GM23338 (cell line): Measurements from ENCODE around the gene MTERF4. TPM values are rescaled to one million over a fixed set of nuclear protein-coding genes. Genes with fewer than 3 reads are reported as not detected.

Experiments
- ATAC-seq: fragments of 200-7000 bp; cut with Tn5 transposase; 3 replicates; pipeline ENCODE4 v1.9.1; 2020
- DNase-seq: peaks from one replicate; pipeline ENCODE4 v3.0.0-alpha.2; 2015; ENCODE audit warnings: low spot score
- H2AFZ ChIP-seq: fragments of 200-600 bp; sonication (generic); 2 replicates; pipeline ENCODE4 v1.8.0; 2016; ENCODE audit warnings: antibody characterized with exemption, mild to moderate bottlenecking, moderate library complexity
- H3F3A ChIP-seq: fragments of 200-600 bp; sonication (generic); replicated peaks from 2 replicates; pipeline ENCODE4 v1.8.0; 2017; ENCODE audit warnings: antibody characterized with exemption, mixed run types, low read depth
- H3K27ac ChIP-seq: fragments of 200-600 bp; sonication (generic); 2 replicates; pipeline ENCODE4 v1.6.1; 2016; ENCODE audit warnings: low read depth
- H3K27me3 ChIP-seq: fragments of 200-600 bp; sonication (generic); 2 replicates; pipeline ENCODE4 v1.8.0; 2016; ENCODE audit warnings: mild to moderate bottlenecking, mixed run types, moderate library complexity; ENCODE audit not compliant: insufficient read depth
- H3K36me3 ChIP-seq: fragments of 200-600 bp; sonication (generic); 2 replicates; pipeline ENCODE4 v1.8.0; 2016; ENCODE audit warnings: mild to moderate bottlenecking; ENCODE audit not compliant: insufficient read depth
- H3K4me1 ChIP-seq: fragments of 200-600 bp; sonication (generic); 2 replicates; pipeline ENCODE4 v1.8.0; 2016; ENCODE audit warnings: mild to moderate bottlenecking, moderate library complexity; ENCODE audit not compliant: insufficient read depth
- H3K4me2 ChIP-seq: fragments of 200-600 bp; sonication (generic); 2 replicates; pipeline ENCODE4 v1.7.1; 2017; ENCODE audit warnings: mixed run types
- H3K4me3 ChIP-seq: fragments of 200-600 bp; sonication (generic); 2 replicates; pipeline ENCODE4 v1.6.1; 2016; ENCODE audit warnings: mixed run types
- H3K79me2 ChIP-seq: fragments of 200-600 bp; sonication (generic); replicated peaks from 2 replicates; pipeline ENCODE4 v1.8.0; 2017; ENCODE audit warnings: mild to moderate bottlenecking; ENCODE audit not compliant: insufficient read depth
- H3K9me2 ChIP-seq: fragments of 200-600 bp; sonication (generic); 2 replicates; pipeline ENCODE4 v1.8.0; 2017; ENCODE audit not compliant: insufficient read depth
- H4K20me1 ChIP-seq: fragments of 200-600 bp; sonication (generic); replicated peaks from 2 replicates; pipeline ENCODE4 v1.8.0; 2017; ENCODE audit warnings: mild to moderate bottlenecking; ENCODE audit not compliant: insufficient read depth
- H3K27ac Mint-ChIP-seq: 2 replicates; pipeline ENCODE4 v1.8.0; 2020; ENCODE audit warnings: inconsistent platforms, mild to moderate bottlenecking, moderate library complexity, mixed read lengths
- H3K27me3 Mint-ChIP-seq: 3 replicates; pipeline ENCODE4 v1.8.0; 2022; ENCODE audit warnings: low read depth, mild to moderate bottlenecking, moderate library complexity, mixed read lengths, inconsistent platforms; ENCODE audit not compliant: insufficient read depth, poor library complexity
- H3K36me3 Mint-ChIP-seq: 3 replicates; pipeline ENCODE4 v1.8.0; 2021; ENCODE audit warnings: low read depth, mild to moderate bottlenecking, inconsistent platforms, moderate library complexity, mixed read lengths
- H3K4me1 Mint-ChIP-seq: 3 replicates; pipeline ENCODE4 v1.8.0; 2020; ENCODE audit warnings: mild to moderate bottlenecking, inconsistent platforms, mixed read lengths
- H3K4me3 Mint-ChIP-seq: 3 replicates; pipeline ENCODE4 v1.8.0; 2021; ENCODE audit warnings: moderate library complexity, mild to moderate bottlenecking, inconsistent platforms, mixed read lengths
- H3K9me3 Mint-ChIP-seq: 3 replicates; pipeline ENCODE4 v1.8.0; 2020; ENCODE audit warnings: moderate library complexity, mild to moderate bottlenecking, inconsistent platforms, mixed read lengths
- CREB1 ChIP-seq: fragments of 250-450 bp; sonication (Bioruptor Pico); IDR thresholded peaks from 2 replicates; pipeline ENCODE4 v1.5.0; 2020; ENCODE audit warnings: low read depth, mild to moderate bottlenecking, moderate library complexity
- EZH2 ChIP-seq: fragments of 200-600 bp; sonication (generic); IDR thresholded peaks from one replicate; pipeline ENCODE4 v1.8.0; 2017; ENCODE audit warnings: antibody characterized with exemption, mild to moderate bottlenecking, low read depth; ENCODE audit not compliant: unreplicated experiment
- EZH2phosphoT487 ChIP-seq: fragments of 200-600 bp; sonication (generic); IDR thresholded peaks from one replicate; pipeline ENCODE4 v1.8.1; 2018; ENCODE audit warnings: antibody characterized with exemption; ENCODE audit not compliant: unreplicated experiment
- JUNB ChIP-seq: IDR thresholded peaks from one replicate; pipeline ENCODE4 v1.6.1; 2016; ENCODE audit warnings: antibody characterized with exemption; ENCODE audit not compliant: unreplicated experiment
- NANOG ChIP-seq: IDR thresholded peaks from 2 replicates; pipeline ENCODE4 v1.6.1; 2016; ENCODE audit warnings: antibody characterized with exemption, borderline replicate concordance
- POLR2AphosphoS5 ChIP-seq: IDR thresholded peaks from 2 replicates; pipeline ENCODE4 v1.6.1; 2016; ENCODE audit warnings: antibody characterized with exemption, low read depth
- STAT1 ChIP-seq: IDR thresholded peaks from one replicate; pipeline ENCODE4 v1.6.1; 2016; ENCODE audit warnings: antibody characterized with exemption; ENCODE audit not compliant: unreplicated experiment
- ZNF114 ChIP-seq: fragments of 250-450 bp; sonication (Bioruptor Pico); IDR thresholded peaks from 2 replicates; pipeline ENCODE4 v1.5.0; 2020; ENCODE audit warnings: mild to moderate bottlenecking, moderate library complexity
- ZNF331 ChIP-seq: fragments of 250-450 bp; sonication (Bioruptor Pico); IDR thresholded peaks from 2 replicates; pipeline ENCODE4 v1.5.0; 2020; ENCODE audit warnings: low read depth, mild to moderate bottlenecking, moderate library complexity
- polyA plus RNA-seq: library from polyadenylated mRNA; unstranded; fragments of >200 nt; fragmentation: Nextera tagmentation; extraction: Ambion mirVana; gene quantifications from 2 replicates; pipeline ENCODE4 v1.2.1, GENCODE V29; 2016
- total RNA-seq: library from RNA; depleted of rRNA; stranded (reverse); fragments of >200 nt; shearing (Covaris generic); gene quantifications from 2 replicates; pipeline ENCODE4 v1.2.3, GENCODE V29; 2014
- TF ChIP-seq, protein P1 (sequence below): IDR thresholded peaks from one replicate; pipeline ENCODE4 v1.6.1; 2018; ENCODE audit warnings: antibody characterized with exemption; ENCODE audit not compliant: unreplicated experiment
- TF ChIP-seq, protein P2 (sequence below): fragments of 250-450 bp; sonication (Bioruptor Pico); IDR thresholded peaks from 2 replicates; pipeline ENCODE4 v1.5.0; 2020; ENCODE audit warnings: mild to moderate bottlenecking, moderate library complexity
- TF ChIP-seq, protein P3 (sequence below): IDR thresholded peaks from 2 replicates; pipeline ENCODE4 v1.6.1; 2016; ENCODE audit warnings: antibody characterized with exemption
- TF ChIP-seq, protein P4 (sequence below), 2 experiments: fragments of 200-600 bp in 1 of 2; sonication (generic) in 1 of 2; conservative IDR thresholded peaks; 2 replicates each; pipeline versions ENCODE4 v1.5.1 to v1.6.1; 2016 to 2017; ENCODE audit warnings: antibody characterized with exemption in 2 of 2, low read depth in 2 of 2, mild to moderate bottlenecking in 2 of 2, moderate library complexity in 1 of 2

The MTERF4 gene
- total and polyA plus RNA-seq, 2 experiments from 2014 or later, result 15.3 to 63.6 TPM

DNA sequence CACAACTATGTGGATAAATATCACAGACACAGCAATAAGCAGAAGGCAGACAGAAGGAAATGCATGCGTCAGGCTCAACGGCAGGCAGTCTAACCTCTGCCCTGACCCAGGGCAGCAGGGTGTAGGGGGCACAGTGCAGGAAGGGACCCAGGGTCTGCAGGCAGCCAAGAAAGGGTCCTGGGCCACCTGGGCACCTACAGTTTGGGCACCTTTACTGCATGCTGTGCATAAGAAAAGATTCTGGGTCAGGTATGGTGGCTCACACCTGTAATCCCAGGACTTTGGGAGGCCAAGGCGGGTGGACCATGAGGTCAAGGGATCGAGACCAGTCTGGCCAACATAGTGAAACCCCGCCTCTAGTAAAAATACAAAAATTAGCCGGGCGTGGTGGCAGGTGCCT is 29.4 kb upstream of the MTERF4 start:
- Histone ChIP-seq H3F3A (no peaks in the 10 kb centered on the region), H2AFZ (no peak overlapping the region), H3K4me2 (no peak overlapping the region), H3K27ac (no peak overlapping the region), H3K4me3 (no peak overlapping the region), H3K36me3 (peaks cover 4% of the 10 kb centered on the region), H3K9me2 (no peaks in the 10 kb centered on the region), H3K4me1 (no peaks in the 10 kb centered on the region), H3K27me3 (no peaks in the 10 kb centered on the region), H3K79me2 (no peaks in the 10 kb centered on the region), H4K20me1 (no peaks in the 10 kb centered on the region)
- H3K27me3 Mint-ChIP-seq, result no peaks in the 10 kb centered on the region
- TF ChIP-seq EZH2phosphoT487, result no peak
- no peak for TF ChIP-seq JUNB
- TF ChIP-seq CREB1 (CRISPR knock-in tag), result no peak
- TF ChIP-seq, protein P1, sequence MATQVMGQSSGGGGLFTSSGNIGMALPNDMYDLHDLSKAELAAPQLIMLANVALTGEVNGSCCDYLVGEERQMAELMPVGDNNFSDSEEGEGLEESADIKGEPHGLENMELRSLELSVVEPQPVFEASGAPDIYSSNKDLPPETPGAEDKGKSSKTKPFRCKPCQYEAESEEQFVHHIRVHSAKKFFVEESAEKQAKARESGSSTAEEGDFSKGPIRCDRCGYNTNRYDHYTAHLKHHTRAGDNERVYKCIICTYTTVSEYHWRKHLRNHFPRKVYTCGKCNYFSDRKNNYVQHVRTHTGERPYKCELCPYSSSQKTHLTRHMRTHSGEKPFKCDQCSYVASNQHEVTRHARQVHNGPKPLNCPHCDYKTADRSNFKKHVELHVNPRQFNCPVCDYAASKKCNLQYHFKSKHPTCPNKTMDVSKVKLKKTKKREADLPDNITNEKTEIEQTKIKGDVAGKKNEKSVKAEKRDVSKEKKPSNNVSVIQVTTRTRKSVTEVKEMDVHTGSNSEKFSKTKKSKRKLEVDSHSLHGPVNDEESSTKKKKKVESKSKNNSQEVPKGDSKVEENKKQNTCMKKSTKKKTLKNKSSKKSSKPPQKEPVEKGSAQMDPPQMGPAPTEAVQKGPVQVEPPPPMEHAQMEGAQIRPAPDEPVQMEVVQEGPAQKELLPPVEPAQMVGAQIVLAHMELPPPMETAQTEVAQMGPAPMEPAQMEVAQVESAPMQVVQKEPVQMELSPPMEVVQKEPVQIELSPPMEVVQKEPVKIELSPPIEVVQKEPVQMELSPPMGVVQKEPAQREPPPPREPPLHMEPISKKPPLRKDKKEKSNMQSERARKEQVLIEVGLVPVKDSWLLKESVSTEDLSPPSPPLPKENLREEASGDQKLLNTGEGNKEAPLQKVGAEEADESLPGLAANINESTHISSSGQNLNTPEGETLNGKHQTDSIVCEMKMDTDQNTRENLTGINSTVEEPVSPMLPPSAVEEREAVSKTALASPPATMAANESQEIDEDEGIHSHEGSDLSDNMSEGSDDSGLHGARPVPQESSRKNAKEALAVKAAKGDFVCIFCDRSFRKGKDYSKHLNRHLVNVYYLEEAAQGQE, result no peak
- TF ChIP-seq NANOG, result no peak
- TF ChIP-seq, protein P2, sequence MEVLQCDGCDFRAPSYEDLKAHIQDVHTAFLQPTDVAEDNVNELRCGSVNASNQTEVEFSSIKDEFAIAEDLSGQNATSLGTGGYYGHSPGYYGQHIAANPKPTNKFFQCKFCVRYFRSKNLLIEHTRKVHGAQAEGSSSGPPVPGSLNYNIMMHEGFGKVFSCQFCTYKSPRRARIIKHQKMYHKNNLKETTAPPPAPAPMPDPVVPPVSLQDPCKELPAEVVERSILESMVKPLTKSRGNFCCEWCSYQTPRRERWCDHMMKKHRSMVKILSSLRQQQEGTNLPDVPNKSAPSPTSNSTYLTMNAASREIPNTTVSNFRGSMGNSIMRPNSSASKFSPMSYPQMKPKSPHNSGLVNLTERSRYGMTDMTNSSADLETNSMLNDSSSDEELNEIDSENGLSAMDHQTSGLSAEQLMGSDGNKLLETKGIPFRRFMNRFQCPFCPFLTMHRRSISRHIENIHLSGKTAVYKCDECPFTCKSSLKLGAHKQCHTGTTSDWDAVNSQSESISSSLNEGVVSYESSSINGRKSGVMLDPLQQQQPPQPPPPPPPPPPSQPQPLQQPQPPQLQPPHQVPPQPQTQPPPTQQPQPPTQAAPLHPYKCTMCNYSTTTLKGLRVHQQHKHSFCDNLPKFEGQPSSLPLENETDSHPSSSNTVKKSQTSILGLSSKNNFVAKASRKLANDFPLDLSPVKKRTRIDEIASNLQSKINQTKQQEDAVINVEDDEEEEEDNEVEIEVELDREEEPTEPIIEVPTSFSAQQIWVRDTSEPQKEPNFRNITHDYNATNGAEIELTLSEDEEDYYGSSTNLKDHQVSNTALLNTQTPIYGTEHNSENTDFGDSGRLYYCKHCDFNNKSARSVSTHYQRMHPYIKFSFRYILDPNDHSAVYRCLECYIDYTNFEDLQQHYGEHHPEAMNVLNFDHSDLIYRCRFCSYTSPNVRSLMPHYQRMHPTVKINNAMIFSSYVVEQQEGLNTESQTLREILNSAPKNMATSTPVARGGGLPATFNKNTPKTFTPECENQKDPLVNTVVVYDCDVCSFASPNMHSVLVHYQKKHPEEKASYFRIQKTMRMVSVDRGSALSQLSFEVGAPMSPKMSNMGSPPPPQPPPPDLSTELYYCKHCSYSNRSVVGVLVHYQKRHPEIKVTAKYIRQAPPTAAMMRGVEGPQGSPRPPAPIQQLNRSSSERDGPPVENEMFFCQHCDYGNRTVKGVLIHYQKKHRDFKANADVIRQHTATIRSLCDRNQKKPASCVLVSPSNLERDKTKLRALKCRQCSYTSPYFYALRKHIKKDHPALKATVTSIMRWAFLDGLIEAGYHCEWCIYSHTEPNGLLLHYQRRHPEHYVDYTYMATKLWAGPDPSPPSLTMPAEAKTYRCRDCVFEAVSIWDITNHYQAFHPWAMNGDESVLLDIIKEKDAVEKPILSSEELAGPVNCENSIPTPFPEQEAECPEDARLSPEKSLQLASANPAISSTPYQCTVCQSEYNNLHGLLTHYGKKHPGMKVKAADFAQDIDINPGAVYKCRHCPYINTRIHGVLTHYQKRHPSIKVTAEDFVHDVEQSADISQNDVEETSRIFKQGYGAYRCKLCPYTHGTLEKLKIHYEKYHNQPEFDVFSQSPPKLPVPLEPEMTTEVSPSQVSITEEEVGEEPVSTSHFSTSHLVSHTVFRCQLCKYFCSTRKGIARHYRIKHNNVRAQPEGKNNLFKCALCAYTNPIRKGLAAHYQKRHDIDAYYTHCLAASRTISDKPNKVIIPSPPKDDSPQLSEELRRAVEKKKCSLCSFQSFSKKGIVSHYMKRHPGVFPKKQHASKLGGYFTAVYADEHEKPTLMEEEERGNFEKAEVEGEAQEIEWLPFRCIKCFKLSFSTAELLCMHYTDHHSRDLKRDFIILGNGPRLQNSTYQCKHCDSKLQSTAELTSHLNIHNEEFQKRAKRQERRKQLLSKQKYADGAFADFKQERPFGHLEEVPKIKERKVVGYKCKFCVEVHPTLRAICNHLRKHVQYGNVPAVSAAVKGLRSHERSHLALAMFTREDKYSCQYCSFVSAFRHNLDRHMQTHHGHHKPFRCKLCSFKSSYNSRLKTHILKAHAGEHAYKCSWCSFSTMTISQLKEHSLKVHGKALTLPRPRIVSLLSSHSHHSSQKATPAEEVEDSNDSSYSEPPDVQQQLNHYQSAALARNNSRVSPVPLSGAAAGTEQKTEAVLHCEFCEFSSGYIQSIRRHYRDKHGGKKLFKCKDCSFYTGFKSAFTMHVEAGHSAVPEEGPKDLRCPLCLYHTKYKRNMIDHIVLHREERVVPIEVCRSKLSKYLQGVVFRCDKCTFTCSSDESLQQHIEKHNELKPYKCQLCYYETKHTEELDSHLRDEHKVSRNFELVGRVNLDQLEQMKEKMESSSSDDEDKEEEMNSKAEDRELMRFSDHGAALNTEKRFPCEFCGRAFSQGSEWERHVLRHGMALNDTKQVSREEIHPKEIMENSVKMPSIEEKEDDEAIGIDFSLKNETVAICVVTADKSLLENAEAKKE, result no peak
- no peak for TF ChIP-seq EZH2
- TF ChIP-seq, protein P3, sequence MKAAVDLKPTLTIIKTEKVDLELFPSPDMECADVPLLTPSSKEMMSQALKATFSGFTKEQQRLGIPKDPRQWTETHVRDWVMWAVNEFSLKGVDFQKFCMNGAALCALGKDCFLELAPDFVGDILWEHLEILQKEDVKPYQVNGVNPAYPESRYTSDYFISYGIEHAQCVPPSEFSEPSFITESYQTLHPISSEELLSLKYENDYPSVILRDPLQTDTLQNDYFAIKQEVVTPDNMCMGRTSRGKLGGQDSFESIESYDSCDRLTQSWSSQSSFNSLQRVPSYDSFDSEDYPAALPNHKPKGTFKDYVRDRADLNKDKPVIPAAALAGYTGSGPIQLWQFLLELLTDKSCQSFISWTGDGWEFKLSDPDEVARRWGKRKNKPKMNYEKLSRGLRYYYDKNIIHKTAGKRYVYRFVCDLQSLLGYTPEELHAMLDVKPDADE, result no peak
- TF ChIP-seq STAT1, result no peak
- TF ChIP-seq POLR2AphosphoS5, result no peak
- TF ChIP-seq ZNF114 (CRISPR knock-in tag), result no peak
- no peak for TF ChIP-seq ZNF331 (CRISPR knock-in tag)
- TF ChIP-seq, protein P4, sequence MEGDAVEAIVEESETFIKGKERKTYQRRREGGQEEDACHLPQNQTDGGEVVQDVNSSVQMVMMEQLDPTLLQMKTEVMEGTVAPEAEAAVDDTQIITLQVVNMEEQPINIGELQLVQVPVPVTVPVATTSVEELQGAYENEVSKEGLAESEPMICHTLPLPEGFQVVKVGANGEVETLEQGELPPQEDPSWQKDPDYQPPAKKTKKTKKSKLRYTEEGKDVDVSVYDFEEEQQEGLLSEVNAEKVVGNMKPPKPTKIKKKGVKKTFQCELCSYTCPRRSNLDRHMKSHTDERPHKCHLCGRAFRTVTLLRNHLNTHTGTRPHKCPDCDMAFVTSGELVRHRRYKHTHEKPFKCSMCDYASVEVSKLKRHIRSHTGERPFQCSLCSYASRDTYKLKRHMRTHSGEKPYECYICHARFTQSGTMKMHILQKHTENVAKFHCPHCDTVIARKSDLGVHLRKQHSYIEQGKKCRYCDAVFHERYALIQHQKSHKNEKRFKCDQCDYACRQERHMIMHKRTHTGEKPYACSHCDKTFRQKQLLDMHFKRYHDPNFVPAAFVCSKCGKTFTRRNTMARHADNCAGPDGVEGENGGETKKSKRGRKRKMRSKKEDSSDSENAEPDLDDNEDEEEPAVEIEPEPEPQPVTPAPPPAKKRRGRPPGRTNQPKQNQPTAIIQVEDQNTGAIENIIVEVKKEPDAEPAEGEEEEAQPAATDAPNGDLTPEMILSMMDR (conservative IDR thresholded peaks at IDR 0.05; ENCODE audit: low read depth in 2 of 2), result no peak
- peaks cover 36% of the 10 kb centered on the region for H3K36me3 Mint-ChIP-seq
- ATAC-seq (no peak), DNase-seq (no peak)
- no peaks in the 10 kb centered on the region for H3K9me3 Mint-ChIP-seq
- H3K4me3 Mint-ChIP-seq, result no peak overlapping the region
- no peaks in the 10 kb centered on the region for H3K4me1 Mint-ChIP-seq
- H3K27ac Mint-ChIP-seq, result no peak overlapping the region
